HEK293 (cell line): ENCODE measurements around the gene HNRNPA2B1.

ENCODE experiments used
- CTCF ChIA-PET: fragments of 350-600 bp; formaldehyde crosslinking; extraction: SDS; loops from one replicate; lab custom pipeline; 2021; ENCODE audit warnings: antibody characterized with exemption; lab: Yijun Ruan, JAX
- POLR2A ChIA-PET: fragments of 300-600 bp; formaldehyde crosslinking; extraction: SDS; loops from one replicate; lab custom pipeline; 2020; ENCODE audit warnings: antibody characterized with exemption, inconsistent platforms; lab: Yijun Ruan, JAX
- H3K27ac ChIP-seq: fragments of 200-500 bp; sonication (Bioruptor generic); 2 replicates; pipeline ENCODE4 v1.5.1; 2014; ENCODE audit warnings: low read depth, low read length, control low read depth, inconsistent platforms; ENCODE audit errors: extremely low read depth
- H3K36me3 ChIP-seq, 2 experiments: fragments of 200-500 bp in 1 of 2; sonication (Bioruptor generic) in 1 of 2; 1 replicate in 1 of 2; 2 replicates in 1 of 2; pipeline ENCODE4 v1.5.1; 2014 to 2017; ENCODE audit warnings: inconsistent platforms in 2 of 2, low read length in 2 of 2; ENCODE audit not compliant: control insufficient read depth in 2 of 2, insufficient read depth in 1 of 2
- H3K4me1 ChIP-seq: fragments of 200-500 bp; sonication (Bioruptor generic); 2 replicates; pipeline ENCODE4 v1.5.1; 2014; ENCODE audit warnings: mild to moderate bottlenecking, low read length, inconsistent platforms; ENCODE audit not compliant: control insufficient read depth, insufficient read depth
- H3K4me3 ChIP-seq: 2 replicates; pipeline ENCODE4 v1.5.1; 2011; ENCODE audit warnings: low read depth, mild to moderate bottlenecking, control low read depth, low read length, moderate library complexity
- H3K9me3 ChIP-seq: fragments of 200-500 bp; sonication (Bioruptor generic); 2 replicates; pipeline ENCODE4 v1.5.1; 2014; ENCODE audit warnings: low read depth, low read length, inconsistent platforms; ENCODE audit not compliant: control insufficient read depth, insufficient read depth
- BCL11B ChIP-seq: fragments of 450-650 bp; formaldehyde crosslinking; IDR thresholded peaks from 2 replicates; pipeline ENCODE4 v1.5.1; 2016; ENCODE audit warnings: low read depth, missing biosample characterization, missing genetic modification characterization
- ELK4 ChIP-seq: IDR thresholded peaks from 2 replicates; pipeline ENCODE4 v1.6.1; 2011; ENCODE audit warnings: mild to moderate bottlenecking, low read depth, low read length, borderline replicate concordance
- INSM2 ChIP-seq: fragments of 450-650 bp; formaldehyde crosslinking; IDR thresholded peaks from 2 replicates; pipeline ENCODE4 v1.5.1; 2016; ENCODE audit warnings: missing biosample characterization, missing genetic modification characterization
- KLF8 ChIP-seq: fragments of 450-650 bp; formaldehyde crosslinking; IDR thresholded peaks from 2 replicates; pipeline ENCODE4 v1.5.1; 2016; ENCODE audit warnings: missing biosample characterization, missing genetic modification characterization
- MEIS1 ChIP-seq: sonication (generic); formaldehyde crosslinking; IDR thresholded peaks from 2 replicates; pipeline ENCODE4 v1.8.1; 2022; ENCODE audit warnings: missing genetic modification reagents, mild to moderate bottlenecking, borderline replicate concordance
- MZF1 ChIP-seq: fragments of 450-650 bp; formaldehyde crosslinking; IDR thresholded peaks from 2 replicates; pipeline ENCODE4 v1.5.1; 2017; ENCODE audit warnings: missing biosample characterization, missing genetic modification characterization, borderline replicate concordance
- OSR2 ChIP-seq: fragments of 450-650 bp; formaldehyde crosslinking; IDR thresholded peaks from 2 replicates; pipeline ENCODE4 v1.5.1; 2016; ENCODE audit warnings: missing biosample characterization, missing genetic modification characterization
- PATZ1 ChIP-seq: fragments of 450-650 bp; formaldehyde crosslinking; IDR thresholded peaks from 2 replicates; pipeline ENCODE4 v1.5.1; 2016; ENCODE audit warnings: missing biosample characterization, missing genetic modification characterization
- YY2 ChIP-seq: fragments of 450-650 bp; formaldehyde crosslinking; IDR thresholded peaks from 2 replicates; pipeline ENCODE4 v1.5.1; 2016; ENCODE audit warnings: missing biosample characterization, missing genetic modification characterization
- ZBTB21 ChIP-seq: fragments of 450-650 bp; formaldehyde crosslinking; IDR thresholded peaks from 2 replicates; pipeline ENCODE4 v1.5.1; 2017; ENCODE audit warnings: missing biosample characterization, missing genetic modification characterization
- ZBTB26 ChIP-seq: fragments of 450-650 bp; formaldehyde crosslinking; optimal IDR thresholded peaks from 2 replicates; pipeline ENCODE3; 2016; ENCODE audit warnings: missing biosample characterization, mild to moderate bottlenecking, missing genetic modification characterization
- ZBTB8A ChIP-seq: fragments of 450-650 bp; formaldehyde crosslinking; IDR thresholded peaks from 2 replicates; pipeline ENCODE4 v1.5.1; 2016; ENCODE audit warnings: missing biosample characterization, missing genetic modification characterization
- ZFP69B ChIP-seq: fragments of 450-650 bp; formaldehyde crosslinking; IDR thresholded peaks from 2 replicates; pipeline ENCODE4 v1.5.1; 2016; ENCODE audit warnings: missing biosample characterization, missing genetic modification characterization
- ZNF18 ChIP-seq: fragments of 450-650 bp; formaldehyde crosslinking; IDR thresholded peaks from 2 replicates; pipeline ENCODE4 v1.5.1; 2016; ENCODE audit warnings: missing biosample characterization, missing genetic modification characterization
- ZNF184 ChIP-seq: fragments of 450-650 bp; IDR thresholded peaks from 2 replicates; pipeline ENCODE4 v1.5.1; 2018; ENCODE audit warnings: missing biosample characterization, mild to moderate bottlenecking, missing genetic modification characterization
- ZNF19 ChIP-seq: fragments of 450-650 bp; formaldehyde crosslinking; IDR thresholded peaks from 2 replicates; pipeline ENCODE4; 2016; ENCODE audit warnings: missing biosample characterization, missing genetic modification characterization, low read depth
- ZNF214 ChIP-seq: fragments of 450-650 bp; formaldehyde crosslinking; IDR thresholded peaks from 2 replicates; pipeline ENCODE4 v1.5.1; 2017; ENCODE audit warnings: missing biosample characterization, mild to moderate bottlenecking, missing genetic modification characterization, borderline replicate concordance
- ZNF521 ChIP-seq: fragments of 450-650 bp; formaldehyde crosslinking; IDR thresholded peaks from 2 replicates; pipeline ENCODE4 v1.5.1; 2017; ENCODE audit warnings: missing biosample characterization, mild to moderate bottlenecking, missing genetic modification characterization
- ZNF530 ChIP-seq: fragments of 450-650 bp; formaldehyde crosslinking; IDR thresholded peaks from 2 replicates; pipeline ENCODE4 v1.5.1; 2016; ENCODE audit warnings: low read depth, missing biosample characterization, missing genetic modification characterization
- ZNF561 ChIP-seq: fragments of 450-650 bp; IDR thresholded peaks from 2 replicates; pipeline ENCODE4 v1.5.1; 2018; ENCODE audit warnings: missing biosample characterization, missing genetic modification characterization, borderline replicate concordance
- ZNF571 ChIP-seq: fragments of 450-650 bp; formaldehyde crosslinking; IDR thresholded peaks from 2 replicates; pipeline ENCODE4 v1.5.0; 2017; ENCODE audit warnings: missing biosample characterization, missing genetic modification characterization
- ZNF600 ChIP-seq: fragments of 450-650 bp; formaldehyde crosslinking; IDR thresholded peaks from 2 replicates; pipeline ENCODE4 v1.5.1; 2016; ENCODE audit warnings: missing biosample characterization, missing genetic modification characterization
- ZNF645 ChIP-seq: fragments of 450-650 bp; formaldehyde crosslinking; IDR thresholded peaks from 2 replicates; pipeline ENCODE4; 2016; ENCODE audit warnings: missing biosample characterization, missing genetic modification characterization
- ZNF664 ChIP-seq: fragments of 450-650 bp; formaldehyde crosslinking; IDR thresholded peaks from 2 replicates; pipeline ENCODE4 v1.5.1; 2016; ENCODE audit warnings: missing biosample characterization, missing genetic modification characterization
- ZNF843 ChIP-seq: fragments of 450-650 bp; formaldehyde crosslinking; IDR thresholded peaks from 2 replicates; pipeline ENCODE4 v1.5.1; 2016; ENCODE audit warnings: missing biosample characterization, missing genetic modification characterization

The HNRNPA2B1 gene

GRCh38 chr7:26202019-26202990 is 1.8 kb upstream of the HNRNPA2B1 start (continued):
- TF ChIP-seq ZBTB26 (tag by site-specific recombination) (peak; percentile 83), MEIS1 (CRISPR knock-in tag) (peak; percentile 34; the same call in 1 of the 2 replicates), MZF1 (tag by site-specific recombination) (no peak), ZNF843 (tag by site-specific recombination) (no peak), ZNF214 (tag by site-specific recombination) (no peak), ZBTB8A (tag by site-specific recombination) (no peak), ZNF600 (tag by site-specific recombination) (0 out of 2 replicates have a peak, but pooled peaks have one; percentile 10)
- TF ChIP-seq, all 188 proteins: peak for 6

GRCh38 chr7:26201247-26202018 is 887 bp upstream of the HNRNPA2B1 start, which contains the start of gene CBX3:
CBX3 (plus strand) TSS chr7:26201745; CDS start chr7:26202999, 1,254 bp downstream.
- Histone ChIP-seq H3K27ac (peak within 1 kb of the TSS; percentile 100), H3K9me3 (no peaks in the 10 kb centered on the region), H3K4me3 (peak within 1 kb of the TSS; percentile 100), H3K36me3 (peaks cover 29 to 57% of the 10 kb centered on the region in 2 experiments), H3K4me1 (peaks cover 6% of the 10 kb centered on the region; the same call in 1 of the 2 replicates)
- POLR2A ChIA-PET = interaction anchor here (0.6 to 6.0 kb wide), 17 partner anchors 9 to 1390 kb away, joined by 3 to 56 read pairs (median 6); partner anchors contain the start of gene SNX10
- CTCF ChIA-PET = interaction anchor here (0.7 kb wide), 2 partner anchors 164 to 192 kb away, joined by 3 read pairs; no protein-coding TSS in a partner anchor
- TF ChIP-seq ZNF664 (tag by site-specific recombination) (no peak), ZNF561 (tag by site-specific recombination) (peak; percentile 90), ZNF521 (no peak), BCL11B (peak; percentile 85), ZBTB21 (tag by site-specific recombination) (no peak), ZNF19 (tag by site-specific recombination) (no peak), PATZ1 (tag by site-specific recombination) (peak; percentile 80; the same call in 1 of the 2 replicates), ZNF530 (tag by site-specific recombination) (no peak), INSM2 (tag by site-specific recombination) (peak; percentile 69), ELK4 (no peak), OSR2 (tag by site-specific recombination) (peak; percentile 60; the same call in 1 of the 2 replicates), ZFP69B (tag by site-specific recombination) (peak; percentile 20; the same call in 1 of the 2 replicates), ZNF18 (tag by site-specific recombination) (no peak; the same call in 1 of the 2 replicates), YY2 (tag by site-specific recombination) (no peak), KLF8 (tag by site-specific recombination) (peak; percentile 95), ZNF184 (0 out of 2 replicates have a peak, but pooled peaks have one; percentile 39), ZNF571 (tag by site-specific recombination) (no peak), ZNF645 (tag by site-specific recombination) (no peak)
